Mesenchymal stem cell (in vitro differentiated cells and primary cell): ENCODE data around the gene ANKS1A.

ENCODE experiments used
- DNase-seq: peaks from one replicate; pipeline ENCODE4 v3.0.0-alpha.2; 2013
- H2AFZ ChIP-seq: one replicate; pipeline ENCODE4 v1.6.1; 2013; ENCODE audit warnings: low read depth, mild to moderate bottlenecking, control low read depth, inconsistent platforms, low read length, moderate library complexity
- H2AK5ac ChIP-seq: 2 replicates; pipeline ENCODE4 v1.6.1; 2013; ENCODE audit warnings: low read length, moderate library complexity, mild to moderate bottlenecking, inconsistent platforms; ENCODE audit not compliant: severe bottlenecking
- H2BK120ac ChIP-seq: one replicate; pipeline ENCODE4 v1.6.1; 2013; ENCODE audit warnings: low read depth, mild to moderate bottlenecking, inconsistent platforms, low read length, moderate library complexity
- H2BK12ac ChIP-seq, 2 experiments: one replicate each; pipeline ENCODE4 v1.6.1; 2013; ENCODE audit warnings: inconsistent platforms in 2 of 2, low read length in 2 of 2, mild to moderate bottlenecking in 2 of 2, moderate library complexity in 2 of 2, control low read depth in 1 of 2
- H2BK15ac ChIP-seq: one replicate; pipeline ENCODE4 v1.6.1; 2013; ENCODE audit warnings: mild to moderate bottlenecking, low read depth, inconsistent platforms; ENCODE audit not compliant: poor library complexity, severe bottlenecking
- H2BK5ac ChIP-seq: 2 replicates; pipeline ENCODE4 v1.6.1; 2013; ENCODE audit warnings: low read depth, mild to moderate bottlenecking, low read length, control low read depth, inconsistent platforms; ENCODE audit not compliant: poor library complexity, severe bottlenecking
- H3K14ac ChIP-seq, 2 experiments: one replicate each; pipeline ENCODE4 v1.6.1; 2013; ENCODE audit warnings: inconsistent platforms in 2 of 2, low read length in 2 of 2, control low read depth in 1 of 2, mild to moderate bottlenecking in 1 of 2, moderate library complexity in 1 of 2
- H3K18ac ChIP-seq, 2 experiments: one replicate each; pipeline ENCODE4 v1.6.1; 2013; ENCODE audit warnings: inconsistent platforms in 2 of 2, low read length in 2 of 2, control low read depth in 1 of 2, low read depth in 1 of 2, mild to moderate bottlenecking in 1 of 2
- H3K23ac ChIP-seq, 2 experiments: one replicate each; pipeline ENCODE4 v1.6.1; 2013; ENCODE audit warnings: inconsistent platforms in 2 of 2, low read length in 2 of 2, mild to moderate bottlenecking in 2 of 2, moderate library complexity in 2 of 2, control low read depth in 1 of 2
- H3K27ac ChIP-seq: 2 replicates; pipeline ENCODE4 v1.5.1; 2013; ENCODE audit warnings: mild to moderate bottlenecking, moderate library complexity, low read length, control low read depth, inconsistent platforms; ENCODE audit not compliant: poor library complexity, severe bottlenecking
- H3K27me3 ChIP-seq, 2 experiments: 2 replicates each; pipeline versions ENCODE4 v1.6.1 to v1.7.0; 2013; ENCODE audit warnings: low read length in 2 of 2, mild to moderate bottlenecking in 2 of 2, moderate library complexity in 2 of 2, control low read depth in 1 of 2, inconsistent platforms in 1 of 2; ENCODE audit not compliant: control insufficient read depth in 1 of 2, insufficient read depth in 1 of 2
- H3K36me3 ChIP-seq, 2 experiments: 2 replicates each; pipeline versions ENCODE4 v1.6.1 to v1.7.0; 2013; ENCODE audit warnings: low read length in 2 of 2, control low read depth in 1 of 2, inconsistent platforms in 1 of 2, low read depth in 1 of 2, mild to moderate bottlenecking in 1 of 2; ENCODE audit not compliant: insufficient read depth in 2 of 2, control insufficient read depth in 1 of 2
- H3K4ac ChIP-seq, 2 experiments: one replicate each; pipeline ENCODE4 v1.6.1; 2013; ENCODE audit warnings: inconsistent platforms in 2 of 2, low read length in 2 of 2, mild to moderate bottlenecking in 2 of 2, moderate library complexity in 2 of 2, control low read depth in 1 of 2, low read depth in 1 of 2
- H3K4me1 ChIP-seq: 2 replicates; pipeline ENCODE4 v1.6.1; 2013; ENCODE audit warnings: low read depth, low read length, control low read depth; ENCODE audit not compliant: control insufficient read depth, insufficient read depth
- H3K4me2 ChIP-seq: 2 replicates; pipeline ENCODE4 v1.6.1; 2013; ENCODE audit warnings: low read length, mild to moderate bottlenecking, inconsistent platforms; ENCODE audit not compliant: poor library complexity, severe bottlenecking
- H3K4me3 ChIP-seq, 2 experiments: 2 replicates each; pipeline versions ENCODE4 v1.5.1 to v1.7.0; 2013; ENCODE audit warnings: low read length in 2 of 2, mild to moderate bottlenecking in 2 of 2, control low read depth in 1 of 2, low read depth in 1 of 2; ENCODE audit not compliant: insufficient read depth in 1 of 2
- H3K79me1 ChIP-seq: replicated peaks from 2 replicates; pipeline ENCODE4 v1.6.1; 2013; ENCODE audit warnings: mild to moderate bottlenecking, control low read depth, low read length, inconsistent platforms; ENCODE audit not compliant: poor library complexity, severe bottlenecking
- H3K9ac ChIP-seq: 2 replicates; pipeline ENCODE4 v1.7.0; 2013; ENCODE audit warnings: mild to moderate bottlenecking, low read length, moderate library complexity
- H3K9me3 ChIP-seq: 2 replicates; pipeline ENCODE4 v1.7.0; 2013; ENCODE audit warnings: mild to moderate bottlenecking, low read length; ENCODE audit not compliant: control insufficient read depth
- H4K8ac ChIP-seq: one replicate; pipeline ENCODE4 v1.6.1; 2013; ENCODE audit warnings: inconsistent platforms, mild to moderate bottlenecking, low read length, moderate library complexity
- H4K91ac ChIP-seq: one replicate; pipeline ENCODE4 v1.6.1; 2013; ENCODE audit warnings: mild to moderate bottlenecking, low read length, inconsistent platforms
- WGBS: methylation state at CpG from one replicate; pipeline ENCODE4 v1.1.7; 2013; ENCODE audit warnings: mixed read lengths; 5-methylcytosine and 5-hydroxymethylcytosine counted together

Gene ANKS1A

DNA sequence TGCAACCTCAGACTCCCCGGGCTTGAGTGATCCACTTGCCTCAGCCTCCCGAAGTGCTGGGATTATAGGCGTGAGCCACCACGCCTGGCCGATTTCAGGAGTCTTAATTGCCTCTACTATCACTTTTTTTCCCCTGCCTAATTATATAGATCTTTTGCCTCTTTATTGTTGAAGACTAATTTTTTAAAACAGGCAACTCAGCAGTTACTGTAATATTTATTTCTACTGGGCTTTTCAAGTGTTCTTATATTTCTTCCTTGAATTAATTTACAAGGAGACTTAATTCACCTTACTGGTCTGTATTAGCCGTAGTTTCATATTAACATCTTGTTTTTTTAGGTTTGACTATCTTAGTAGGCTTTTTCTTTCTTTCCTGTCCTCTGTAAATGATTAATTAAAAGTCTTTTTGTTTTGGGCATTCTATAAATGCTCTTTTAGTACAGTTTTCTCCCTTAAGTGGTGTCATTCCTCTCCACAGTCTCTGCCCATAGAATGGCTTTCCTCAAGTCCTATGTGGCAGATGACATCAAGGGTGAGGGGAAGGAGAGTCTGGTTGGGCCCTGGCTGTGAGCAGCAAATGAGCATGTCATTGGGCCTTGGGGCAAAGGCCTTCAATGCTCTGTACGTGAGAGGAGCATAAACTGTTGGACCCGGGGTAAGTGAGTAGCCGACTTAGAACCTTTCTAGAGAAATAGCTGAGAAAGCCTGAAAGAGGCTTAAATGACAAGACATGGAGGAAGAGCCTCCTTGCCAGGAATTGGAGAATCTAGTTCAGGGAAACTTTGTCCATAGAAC is 36.0 kb downstream of the ANKS1A start:
- H3K79me1 ChIP-seq = peaks cover 38% of the 10 kb centered on the region
- no peak overlapping the region for H2BK15ac ChIP-seq
- no peak overlapping the region for H2BK12ac ChIP-seq
- no peak overlapping the region for H4K8ac ChIP-seq
- H2BK5ac ChIP-seq = no peak overlapping the region
- WGBS = 87% methylated on average over 4 of the region's 9 CpGs
- no peaks in the 10 kb centered on the region for H3K9me3 ChIP-seq
- peak overlapping the region; percentile 32 for H2AK5ac ChIP-seq
- H3K4me2 ChIP-seq = no peak overlapping the region
- no peak overlapping the region for H3K4me3 ChIP-seq
- no peak overlapping the region for H3K9ac ChIP-seq
- no peak overlapping the region for H3K23ac ChIP-seq
- no peak overlapping the region for H2AFZ ChIP-seq
- H3K18ac ChIP-seq = no peak overlapping the region
- H3K14ac ChIP-seq = no peak overlapping the region
- H3K27ac ChIP-seq = peak overlapping the region; percentile 64
- no peak overlapping the region for H3K4ac ChIP-seq
- no peak overlapping the region for H4K91ac ChIP-seq
- DNase-seq = no peak
- no peak overlapping the region for H2BK120ac ChIP-seq
- no peaks in the 10 kb centered on the region for H3K36me3 ChIP-seq
- H3K27me3 ChIP-seq = no peaks in the 10 kb centered on the region
- H3K4me1 ChIP-seq = peaks cover 12% of the 10 kb centered on the region

DNA sequence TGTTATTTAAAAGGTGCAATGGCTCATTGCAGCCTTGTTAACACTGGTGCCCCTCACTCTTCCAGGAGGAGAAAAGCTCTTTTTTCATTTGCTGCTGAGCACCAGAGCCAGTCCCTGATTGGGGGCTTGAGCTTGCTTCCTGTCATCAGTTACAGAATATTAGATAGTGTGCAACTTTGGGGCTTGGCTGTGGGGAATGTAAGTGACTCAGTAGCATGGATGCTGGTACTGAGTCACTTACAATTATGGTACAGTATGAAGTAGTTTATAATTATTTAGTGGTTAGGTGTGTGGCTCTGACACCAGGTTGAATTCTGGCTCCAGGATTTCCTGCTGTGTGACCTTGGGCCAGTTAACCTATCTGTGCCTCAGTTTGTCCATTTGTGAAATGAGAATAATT is 37.6 kb downstream of the ANKS1A start:
- Histone ChIP-seq H2BK120ac (no peak overlapping the region), H3K4me3 (no peak overlapping the region), H3K14ac (no peak overlapping the region), H3K9me3 (no peaks in the 10 kb centered on the region), H3K4me1 (peaks cover 12% of the 10 kb centered on the region), H2AK5ac (no peak overlapping the region), H2BK15ac (no peak overlapping the region), H3K36me3 (no peaks in the 10 kb centered on the region), H3K4ac (no peak overlapping the region), H2AFZ (no peak overlapping the region), H3K9ac (no peak overlapping the region), H3K27me3 (no peaks in the 10 kb centered on the region), H3K18ac (no peak overlapping the region), H3K23ac (no peak overlapping the region), H3K79me1 (peaks cover 43% of the 10 kb centered on the region), H4K91ac (peak overlapping the region; percentile 41), H2BK5ac (no peak overlapping the region), H4K8ac (no peak overlapping the region), H2BK12ac (no peak overlapping the region), H3K27ac (no peak overlapping the region), H3K4me2 (no peak overlapping the region)
- DNase-seq = peak; percentile 16

DNA sequence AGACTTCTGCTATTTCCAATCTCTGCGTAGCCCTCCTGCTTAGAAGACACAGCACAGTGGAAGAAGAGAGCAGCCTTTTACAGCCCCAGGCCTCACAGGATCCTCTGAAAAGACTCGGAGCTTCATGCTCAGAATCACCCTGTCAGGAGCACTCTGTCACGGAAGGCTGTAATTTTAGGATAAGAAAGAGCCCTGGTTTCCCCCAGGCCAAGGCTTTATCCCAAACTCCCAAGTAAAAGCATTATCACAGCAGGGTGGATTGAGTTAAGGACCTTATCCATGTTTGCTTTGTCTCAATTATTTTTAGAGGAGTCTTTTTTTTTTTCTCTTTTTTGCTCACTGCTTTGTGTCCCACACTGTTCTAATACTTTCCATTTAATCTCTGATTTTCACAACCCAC is 39.2 kb downstream of the ANKS1A start:
- peaks cover 9% of the 10 kb centered on the region for H3K4me1 ChIP-seq
- H2BK5ac ChIP-seq = no peak overlapping the region
- WGBS = 90% methylated on average over 3 of the region's 3 CpGs
- H3K79me1 ChIP-seq = peaks cover 43% of the 10 kb centered on the region
- H3K27me3 ChIP-seq = no peaks in the 10 kb centered on the region
- no peak overlapping the region for H3K4ac ChIP-seq
- H4K91ac ChIP-seq = no peak overlapping the region
- H2AFZ ChIP-seq = no peak overlapping the region
- no peak for DNase-seq
- H2BK15ac ChIP-seq = no peak overlapping the region
- no peak overlapping the region for H2BK120ac ChIP-seq
- H3K18ac ChIP-seq = no peak overlapping the region
- H3K23ac ChIP-seq = no peak overlapping the region
- no peak overlapping the region for H3K14ac ChIP-seq
- no peaks in the 10 kb centered on the region for H3K36me3 ChIP-seq
- H3K4me3 ChIP-seq = no peak overlapping the region
- no peak overlapping the region for H3K9ac ChIP-seq
- H4K8ac ChIP-seq = no peak overlapping the region
- H3K9me3 ChIP-seq = no peaks in the 10 kb centered on the region
- no peak overlapping the region for H2AK5ac ChIP-seq
- H2BK12ac ChIP-seq = no peak overlapping the region
- no peak overlapping the region for H3K4me2 ChIP-seq
- H3K27ac ChIP-seq = no peak overlapping the region

DNA sequence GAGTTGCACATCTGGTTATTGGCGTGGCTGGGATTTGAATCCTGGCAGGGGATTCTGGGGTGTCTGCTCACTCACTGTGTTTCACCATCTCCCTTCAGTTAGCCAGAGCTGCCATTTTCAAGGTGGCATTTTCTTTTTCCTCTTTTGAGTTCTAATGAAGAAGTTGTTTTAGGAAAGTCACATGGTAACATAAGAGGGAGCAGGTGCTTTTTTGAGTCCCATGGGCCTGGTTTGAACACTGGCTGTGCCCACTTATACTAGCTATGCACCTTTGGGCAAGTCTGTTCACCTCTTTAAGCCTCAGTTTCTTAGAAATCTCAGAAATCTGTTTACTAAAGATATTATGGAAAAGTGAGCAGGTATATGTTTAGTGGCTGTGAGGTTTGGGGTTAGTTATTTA is 39.6 kb downstream of the ANKS1A start:
- Histone ChIP-seq H3K79me1 (peaks cover 39% of the 10 kb centered on the region), H3K9ac (no peak overlapping the region), H3K27ac (no peak overlapping the region), H2AK5ac (no peak overlapping the region), H3K18ac (no peak overlapping the region), H2BK120ac (no peak overlapping the region), H3K9me3 (no peaks in the 10 kb centered on the region), H3K27me3 (no peaks in the 10 kb centered on the region), H2BK12ac (no peak overlapping the region), H3K14ac (no peak overlapping the region), H2BK15ac (no peak overlapping the region), H3K36me3 (no peaks in the 10 kb centered on the region), H3K23ac (no peak overlapping the region), H4K8ac (no peak overlapping the region), H2BK5ac (no peak overlapping the region), H4K91ac (no peak overlapping the region), H3K4me1 (peaks cover 9% of the 10 kb centered on the region), H3K4ac (no peak overlapping the region), H2AFZ (no peak overlapping the region), H3K4me3 (no peak overlapping the region), H3K4me2 (no peak overlapping the region)
- DNase-seq = no peak
- WGBS = 100% methylated on average over 1 of the region's 1 CpG
